Stomach (tissue), 4 donors: ENCODE measurements around the gene TRIM24.

Experiments
- POLR2AphosphoS5 ChIP-seq, 3 donors: sonication (generic); formaldehyde crosslinking; IDR thresholded peaks; one replicate each; pipeline ENCODE4 v1.6.1; 2016; ENCODE audit warnings: antibody characterized with exemption in 3 of 3
- TF ChIP-seq, protein P1 (sequence below), 7 experiments: fragments of 450-650 bp in 4 of 7; fragments of 200-600 bp in 3 of 7; sonication (generic) in 3 of 7; IDR thresholded peaks; one replicate each; pipeline ENCODE4 v1.5.1; 2016 to 2019; ENCODE audit warnings: antibody characterized with exemption in 7 of 7, control low read depth in 2 of 7, mild to moderate bottlenecking in 1 of 7

DNA sequence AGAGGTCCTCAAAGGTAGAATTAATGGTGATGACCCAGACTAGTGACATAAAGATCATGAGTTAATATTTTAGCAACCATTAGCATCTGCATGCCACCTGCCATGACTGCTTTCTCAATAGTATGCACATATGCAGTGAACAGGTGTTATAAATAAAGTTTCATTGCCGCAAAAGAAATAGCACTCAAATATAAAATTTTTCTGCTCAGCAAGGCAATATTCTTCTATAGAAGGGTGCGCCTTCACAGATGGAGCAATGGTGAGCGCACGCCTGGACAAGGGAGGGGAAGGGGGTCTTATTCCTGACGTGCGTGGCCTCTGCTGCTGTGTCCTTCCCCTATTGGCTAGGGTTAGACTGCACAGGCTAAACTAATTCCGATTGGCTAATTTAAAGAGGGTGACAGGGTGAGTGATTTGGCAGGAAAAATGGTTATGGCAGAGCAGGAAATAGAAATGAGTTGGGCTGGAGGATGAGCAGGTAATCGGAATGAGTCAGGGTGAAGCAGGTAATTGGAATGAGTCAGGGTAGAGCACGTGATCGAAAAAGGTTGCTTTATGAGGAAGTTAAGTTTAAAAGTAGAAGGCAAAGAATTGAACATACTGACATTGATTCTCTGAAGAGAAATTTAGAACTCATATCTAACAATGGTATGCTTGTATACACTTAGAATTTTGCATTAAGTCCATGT is 24.7 kb upstream of the TRIM24 start:
- no peak for TF ChIP-seq POLR2AphosphoS5 (IDR thresholded peaks at IDR 0.05)
- TF ChIP-seq, protein P1, sequence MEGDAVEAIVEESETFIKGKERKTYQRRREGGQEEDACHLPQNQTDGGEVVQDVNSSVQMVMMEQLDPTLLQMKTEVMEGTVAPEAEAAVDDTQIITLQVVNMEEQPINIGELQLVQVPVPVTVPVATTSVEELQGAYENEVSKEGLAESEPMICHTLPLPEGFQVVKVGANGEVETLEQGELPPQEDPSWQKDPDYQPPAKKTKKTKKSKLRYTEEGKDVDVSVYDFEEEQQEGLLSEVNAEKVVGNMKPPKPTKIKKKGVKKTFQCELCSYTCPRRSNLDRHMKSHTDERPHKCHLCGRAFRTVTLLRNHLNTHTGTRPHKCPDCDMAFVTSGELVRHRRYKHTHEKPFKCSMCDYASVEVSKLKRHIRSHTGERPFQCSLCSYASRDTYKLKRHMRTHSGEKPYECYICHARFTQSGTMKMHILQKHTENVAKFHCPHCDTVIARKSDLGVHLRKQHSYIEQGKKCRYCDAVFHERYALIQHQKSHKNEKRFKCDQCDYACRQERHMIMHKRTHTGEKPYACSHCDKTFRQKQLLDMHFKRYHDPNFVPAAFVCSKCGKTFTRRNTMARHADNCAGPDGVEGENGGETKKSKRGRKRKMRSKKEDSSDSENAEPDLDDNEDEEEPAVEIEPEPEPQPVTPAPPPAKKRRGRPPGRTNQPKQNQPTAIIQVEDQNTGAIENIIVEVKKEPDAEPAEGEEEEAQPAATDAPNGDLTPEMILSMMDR (IDR thresholded peaks at IDR 0.05): no peak
